ENCODE measurements around the gene SLC27A6.

SLC27A6 gene

DNA sequence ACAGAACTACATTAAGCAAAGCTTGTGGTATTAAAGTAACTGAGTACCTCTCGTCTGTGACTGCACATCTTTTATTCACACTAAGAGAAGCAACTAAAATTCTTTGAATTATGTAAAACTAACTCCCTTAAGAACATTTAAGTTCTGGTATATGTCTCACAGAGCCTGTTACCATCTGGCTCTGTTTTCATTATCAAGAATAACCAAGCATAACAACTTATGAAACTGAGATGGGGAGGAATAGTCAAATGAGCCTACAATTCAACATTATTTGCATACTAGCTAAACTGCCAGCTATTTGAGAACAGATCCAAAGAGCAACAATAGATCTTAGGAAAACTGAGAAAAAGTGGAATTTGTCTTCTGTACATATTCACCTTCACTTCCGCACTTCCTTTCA lies 104.0 kb downstream of the SLC27A6 start:
- DNase-seq = no peak

GRCh38 chr5:129073111-129073510 lies 107.8 kb downstream of the SLC27A6 start:
- DNase-seq = no peak

DNA sequence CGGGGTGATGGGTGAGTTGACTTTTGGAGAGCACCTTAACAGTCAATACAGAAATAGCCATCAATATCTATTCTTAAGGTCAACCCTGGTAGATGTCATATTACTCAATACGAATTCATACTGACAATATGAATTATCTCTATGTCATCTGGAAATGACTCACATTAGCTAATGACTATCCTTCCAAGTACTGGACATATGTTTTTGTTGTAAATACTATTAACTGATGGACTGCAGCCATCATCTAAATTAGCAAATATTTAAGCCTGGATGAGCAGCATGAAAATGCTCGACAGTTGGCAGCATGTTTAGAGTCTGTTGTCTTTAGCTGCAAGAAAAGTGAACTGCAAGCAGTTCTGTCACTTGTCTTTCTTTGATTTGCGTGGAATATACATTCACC lies 109.6 kb downstream of the SLC27A6 start:
- no peak for DNase-seq

GRCh38 chr5:129077433-129078075 lies 112.3 kb downstream of the SLC27A6 start:
- DNase-seq = no peak

GRCh38 chr5:129078247-129078646 lies 113.0 kb downstream of the SLC27A6 start:
- DNase-seq = no peak

- DNase-seq = no peak
Observed at GRCh38 chr5:129078660-129079059, 113.4 kb downstream of the SLC27A6 start.

DNA sequence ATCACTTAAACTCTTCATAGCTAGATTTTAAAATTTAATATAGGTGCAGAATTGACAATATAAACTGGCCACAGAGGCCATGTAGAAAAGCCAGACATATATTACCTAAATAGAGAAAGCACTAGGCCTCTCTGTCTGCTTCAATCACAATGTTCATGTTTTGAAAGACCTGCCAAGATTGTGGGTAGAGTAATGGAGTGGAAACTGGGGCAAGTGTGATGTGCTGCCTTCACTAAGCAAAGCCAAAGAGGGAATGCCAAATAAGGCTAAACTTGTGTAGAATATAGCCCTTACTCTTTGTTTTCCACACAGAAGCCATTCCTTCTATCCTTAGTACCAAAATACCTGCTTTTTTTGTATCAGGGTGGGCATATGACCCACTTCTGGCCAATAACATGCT lies 114.2 kb downstream of the SLC27A6 start:
- no peak for DNase-seq

- DNase-seq = no peak
Observed at GRCh38 chr5:129080766-129081165, 115.5 kb downstream of the SLC27A6 start.

DNA sequence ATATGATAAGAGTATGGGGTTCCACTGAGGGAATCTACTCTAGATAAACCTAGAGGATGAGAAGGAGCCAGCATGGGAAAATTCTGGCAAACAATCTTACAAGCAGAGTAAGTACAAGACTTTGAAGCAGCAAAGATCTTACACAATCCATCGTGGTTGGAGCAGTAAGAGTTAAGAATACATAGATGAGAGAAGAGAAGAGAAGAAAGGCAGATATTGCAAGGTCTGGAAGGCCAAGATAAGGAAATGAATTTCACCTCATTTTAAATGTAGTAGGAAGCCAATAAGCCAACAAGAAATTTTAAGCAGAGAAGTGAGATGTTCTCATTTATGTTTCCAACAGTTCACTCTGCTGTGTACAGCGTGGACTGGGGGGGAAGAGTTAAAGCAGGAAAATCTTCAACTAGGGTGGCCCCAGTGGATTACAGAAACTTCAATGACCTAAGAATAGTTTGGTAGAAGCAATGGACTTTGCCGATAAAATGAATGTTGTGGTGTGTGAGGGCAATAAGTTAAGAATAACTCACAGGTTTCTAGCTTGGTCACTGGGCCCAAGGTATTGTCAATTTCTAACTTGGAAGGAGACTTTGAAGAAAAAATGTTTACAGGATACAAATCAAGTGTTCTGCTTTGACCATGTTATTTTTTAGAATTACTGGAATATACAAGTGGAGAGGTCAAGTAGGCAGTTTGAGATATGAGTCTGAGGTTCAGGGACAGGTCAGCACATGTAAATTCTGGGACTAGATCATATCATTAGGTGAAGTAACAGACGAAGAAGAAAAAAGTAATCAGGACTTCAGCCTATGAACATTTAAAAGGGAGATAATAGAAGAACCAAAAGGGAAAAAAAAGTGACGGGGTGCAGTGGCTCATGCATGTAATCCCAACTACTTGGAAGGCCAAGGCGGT lies 117.2 kb downstream of the SLC27A6 start:
- DNase-seq = no peak

All from NCI-H1092 treated with DMSO at 0.1 percent for 48 hours (cell line).